Smooth muscle cell of the brain vasculature (primary cell): ENCODE results near the gene SNCB.
A peak's percentile ranks its signal among the peaks of the same experiment; 100 is the strongest.

Source experiments
- DNase-seq: peaks from one replicate; pipeline ENCODE4 v3.0.0-alpha.2; 2012; ENCODE audit warnings: low read depth, low spot score

Gene SNCB

GRCh38 chr5:176660860-176661641 is 30.7 kb upstream of the SNCB start:
- DNase-seq: no peak

GRCh38 chr5:176660530-176660859 is 30.2 kb upstream of the SNCB start:
- no peak for DNase-seq

DNA sequence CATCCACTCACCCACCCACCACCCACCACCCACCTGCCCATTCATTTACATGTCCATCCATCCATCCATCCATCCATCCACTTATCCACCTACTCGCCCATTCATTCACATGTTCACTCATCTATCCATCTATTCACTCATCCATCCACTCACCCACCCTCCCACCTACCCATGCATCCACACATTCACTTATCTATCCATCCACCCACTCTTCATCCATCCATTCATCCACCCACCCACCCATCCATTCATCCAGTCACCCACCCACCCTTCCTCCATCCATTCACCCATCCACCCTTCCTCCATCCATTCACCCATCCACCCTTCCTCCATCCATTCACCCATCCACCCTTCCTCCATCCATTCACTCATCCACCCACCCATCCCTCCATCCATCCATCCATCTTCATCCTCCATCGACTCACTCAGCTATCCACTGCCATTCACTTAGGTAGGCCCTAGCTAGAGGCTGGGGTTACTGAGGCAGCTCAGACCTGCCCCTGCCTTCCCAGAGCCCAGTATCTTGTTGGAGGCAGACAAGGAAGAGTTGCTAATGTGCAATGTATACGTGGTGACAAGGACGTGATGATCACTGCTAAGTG is 29.6 kb upstream of the SNCB start:
- DNase-seq: no peak

DNA sequence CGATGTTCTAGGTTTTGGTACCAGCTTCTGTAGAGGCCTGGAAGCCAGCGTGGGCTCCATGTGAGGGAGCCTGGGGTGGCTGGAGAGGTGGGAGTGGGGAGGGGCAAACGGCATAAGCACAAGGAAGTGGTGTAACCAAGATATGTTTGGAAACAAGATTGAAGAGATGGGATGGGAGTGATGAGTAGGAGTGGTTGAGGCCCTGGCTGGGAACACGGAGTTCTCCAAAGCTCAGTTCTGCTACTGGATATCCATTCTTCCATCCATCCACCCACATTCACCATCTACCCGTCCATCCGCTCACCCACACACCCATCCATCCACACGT is 29.1 kb upstream of the SNCB start:
- no peak for DNase-seq

GRCh38 chr5:176658817-176659511 is 28.6 kb upstream of the SNCB start:
- DNase-seq: no peak

- DNase-seq: no peak
Observed at GRCh38 chr5:176658007-176658599, 27.8 kb upstream of the SNCB start.

DNA sequence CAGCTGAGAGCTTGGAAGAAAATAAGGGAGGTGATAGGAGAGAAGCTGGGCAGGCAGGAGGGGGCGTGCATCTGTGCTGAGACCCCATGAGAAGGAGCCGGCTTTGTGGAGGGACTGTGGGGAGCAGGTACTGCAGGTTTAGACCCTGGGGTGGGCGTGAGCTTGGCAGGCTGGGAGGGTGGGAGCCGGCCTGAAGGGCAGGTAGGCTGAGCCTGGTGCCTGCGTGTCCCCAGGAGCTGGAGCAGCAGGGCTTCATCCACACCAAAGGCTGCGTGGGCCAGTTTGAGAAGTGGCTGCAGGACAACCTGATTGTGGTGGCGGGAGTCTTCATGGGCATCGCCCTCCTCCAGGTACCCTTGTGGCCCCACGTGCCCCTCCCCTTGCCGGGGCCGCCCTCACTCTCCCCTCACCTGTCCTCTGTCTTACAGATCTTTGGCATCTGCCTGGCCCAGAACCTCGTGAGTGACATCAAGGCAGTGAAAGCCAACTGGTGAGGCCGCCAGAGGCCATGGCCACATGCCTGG is 26.2 kb upstream of the SNCB start:
- DNase-seq: no peak

- DNase-seq: no peak
Observed at GRCh38 chr5:176654856-176655255, 24.5 kb upstream of the SNCB start.

DNA sequence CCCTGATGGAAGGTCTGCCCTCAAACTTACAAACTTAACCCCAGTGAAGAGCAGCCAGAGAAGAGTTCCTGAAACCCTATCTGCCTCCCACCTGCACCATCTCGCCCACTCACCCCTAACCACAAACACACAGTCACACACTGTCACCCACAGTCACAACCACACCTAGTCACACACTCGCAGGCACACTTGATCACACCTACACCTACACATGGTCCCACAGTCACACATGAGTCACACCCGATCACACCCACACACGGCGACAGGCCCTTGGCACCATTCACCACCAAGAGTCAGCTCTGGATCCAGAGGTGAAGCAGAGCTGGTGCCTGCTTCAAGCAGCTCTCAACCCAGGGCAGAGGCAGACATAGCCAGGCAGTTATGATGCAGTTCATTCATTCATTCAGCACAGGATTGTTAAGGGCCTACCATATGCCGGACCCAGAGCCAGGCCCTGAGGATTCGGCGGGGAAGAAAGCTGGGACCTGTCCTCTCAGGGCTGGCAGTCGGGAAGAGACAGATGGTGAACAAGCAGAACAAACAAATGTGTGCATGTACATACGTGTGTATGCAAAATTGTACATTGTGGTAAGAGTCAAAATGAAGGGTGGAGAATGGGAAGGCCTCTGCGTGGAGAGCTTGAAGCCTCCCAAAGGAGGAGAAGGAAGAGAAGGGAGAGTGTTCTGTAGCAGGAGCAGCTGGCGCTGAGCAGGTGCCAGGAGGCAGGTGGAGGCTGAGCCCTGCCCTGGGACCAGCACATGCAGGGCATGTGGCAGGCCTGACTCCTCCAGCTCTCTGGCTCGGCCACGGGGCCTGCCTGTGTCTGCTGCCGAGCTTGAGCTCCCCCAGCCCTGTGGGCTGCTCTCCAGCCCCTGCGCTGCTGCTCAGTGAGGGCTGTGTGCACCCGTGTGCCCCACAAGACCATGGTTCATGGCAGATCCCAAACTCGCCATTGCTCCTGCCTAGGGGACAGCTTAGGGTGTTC is 23.4 kb upstream of the SNCB start:
- no peak for DNase-seq

- no peak for DNase-seq
Observed at GRCh38 chr5:176652136-176652535, 21.8 kb upstream of the SNCB start.

DNA sequence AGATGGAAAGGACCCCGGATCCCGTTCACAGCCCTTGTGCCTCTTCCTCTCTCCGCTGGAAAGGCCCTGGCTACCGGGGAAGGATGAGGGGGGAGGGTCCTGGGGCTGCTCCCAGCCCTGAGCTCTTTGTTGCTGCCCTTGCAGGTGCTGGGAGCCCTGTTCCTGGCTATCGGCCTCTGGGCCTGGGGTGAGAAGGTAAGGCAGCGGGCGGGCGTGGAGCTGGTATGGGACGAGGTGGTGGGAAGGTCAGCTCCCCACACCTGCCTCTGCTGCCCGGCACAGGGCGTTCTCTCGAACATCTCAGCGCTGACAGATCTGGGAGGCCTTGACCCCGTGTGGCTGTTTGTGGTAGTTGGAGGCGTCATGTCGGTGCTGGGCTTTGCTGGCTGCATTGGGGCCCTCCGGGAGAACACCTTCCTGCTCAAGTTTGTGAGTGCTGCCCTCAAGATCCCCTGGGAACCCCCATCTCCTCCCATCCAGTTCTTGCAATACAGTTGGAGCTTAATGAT is 21.2 kb upstream of the SNCB start:
- DNase-seq: no peak

DNA sequence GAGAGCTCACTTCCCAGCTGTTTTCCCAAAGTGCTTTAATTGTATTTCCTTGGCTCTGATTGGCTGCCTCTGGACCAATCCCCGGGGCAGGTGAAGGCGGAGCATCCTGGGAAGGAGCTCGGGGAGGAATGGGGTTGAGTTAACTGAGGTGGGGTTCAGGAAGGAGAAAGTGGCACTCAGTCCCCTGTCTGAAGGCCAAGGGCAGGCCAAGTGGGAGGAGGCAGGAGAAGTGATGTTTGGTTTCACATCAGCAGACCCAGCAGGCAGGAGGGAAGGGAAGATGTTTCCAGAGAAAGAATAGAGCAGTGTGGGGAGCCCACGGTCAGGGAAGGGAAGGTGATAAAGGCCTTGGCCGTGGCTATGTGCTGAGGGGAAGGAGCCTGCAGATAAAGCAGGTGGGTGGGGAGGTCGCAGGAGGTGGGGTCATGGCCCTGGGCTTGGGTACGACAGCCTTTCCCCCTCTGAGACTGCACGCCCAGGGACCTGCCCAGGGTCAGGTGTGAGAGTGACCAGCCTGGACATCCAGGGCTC is 20.1 kb upstream of the SNCB start:
- DNase-seq: no peak

GRCh38 chr5:176648474-176649194 is 18.3 kb upstream of the SNCB start:
- DNase-seq: no peak

DNA sequence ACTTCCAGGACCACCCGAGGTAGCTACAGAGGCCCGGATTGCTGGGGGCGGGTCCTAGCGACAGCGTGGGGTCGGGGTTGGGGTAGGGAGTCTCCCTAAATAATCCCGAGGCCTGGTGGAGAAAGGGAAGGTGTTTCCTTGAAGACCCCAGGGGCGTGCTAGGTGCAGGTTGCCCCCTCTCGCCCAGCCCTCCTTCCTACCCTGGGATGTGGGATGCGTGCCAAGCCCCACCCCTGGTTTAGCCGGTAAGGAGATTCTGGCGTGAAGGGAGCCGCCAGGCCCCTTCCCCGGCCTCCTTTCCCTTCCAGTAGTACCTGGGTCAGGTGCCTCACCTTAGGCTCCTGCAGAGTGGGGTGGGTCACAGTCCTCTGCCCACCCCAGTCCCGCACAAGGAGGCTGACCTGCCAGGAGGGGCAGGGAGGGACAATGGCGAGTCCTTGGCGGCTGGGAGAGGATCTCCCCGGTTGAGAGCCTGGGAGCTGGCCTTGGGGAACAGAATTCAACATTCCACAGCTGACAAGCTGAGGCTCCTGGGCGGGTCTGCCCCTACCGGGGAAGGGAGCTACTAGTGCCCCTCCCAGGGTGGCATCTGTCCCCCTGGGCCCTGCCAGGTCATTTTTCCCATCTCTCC is 17.6 kb upstream of the SNCB start:
- DNase-seq: no peak

DNA sequence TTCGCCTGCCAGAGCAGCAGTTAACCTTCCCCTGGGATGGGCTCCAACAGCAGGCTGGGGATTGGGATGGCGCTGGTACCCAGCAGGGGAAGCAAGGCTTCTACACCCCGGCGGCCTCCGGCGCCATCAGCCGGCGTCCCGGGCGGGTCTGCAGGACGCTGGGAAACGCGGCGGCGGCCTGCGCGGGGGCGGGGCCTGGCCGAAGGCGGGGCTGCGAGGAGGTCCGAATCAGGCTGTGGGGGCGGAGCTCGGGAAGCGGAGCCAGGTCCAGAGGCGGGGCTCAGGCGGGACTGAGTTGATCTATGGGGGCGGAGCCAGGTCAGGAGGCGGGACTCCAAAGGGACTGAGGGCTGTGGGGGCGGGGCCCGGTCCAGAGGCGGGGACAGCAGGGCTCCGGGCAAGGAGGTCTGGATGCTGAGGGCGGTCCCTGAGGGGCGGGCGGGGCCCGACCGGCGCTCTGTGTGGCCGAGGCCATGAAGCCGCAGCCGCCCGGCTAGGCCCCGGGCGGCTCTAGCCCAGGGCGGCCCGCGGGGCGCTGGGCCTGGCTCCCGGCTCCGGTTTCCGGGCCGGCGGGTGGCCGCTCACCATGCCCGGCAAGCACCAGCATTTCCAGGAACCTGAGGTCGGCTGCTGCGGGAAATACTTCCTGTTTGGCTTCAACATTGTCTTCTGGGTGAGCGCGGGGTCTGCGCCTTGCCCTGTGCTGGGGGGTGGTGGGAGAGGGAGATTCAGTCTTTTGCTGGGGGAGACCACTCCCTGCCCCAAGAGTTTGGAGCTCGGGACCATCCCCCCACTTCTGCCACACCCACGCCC is 16.9 kb upstream of the SNCB start, which contains the start of gene TSPAN17:
TSPAN17 (plus strand) TSS at position 455 of the 813 bp plus-strand sequence; CDS start at position 587, 132 bp downstream.
- DNase-seq: peak; percentile 96

GRCh38 chr5:176646707-176647029 is 16.3 kb upstream of the SNCB start:
- DNase-seq: no peak

- no peak for DNase-seq
Observed at GRCh38 chr5:176646049-176646706, 15.8 kb upstream of the SNCB start.
